H1 (cell line): ENCODE results near the gene URB2. TPM values are rescaled to one million over a fixed set of nuclear protein-coding genes. Genes with fewer than 3 reads are reported as not detected.

Source experiments
- CTCF ChIA-PET: fragments of 300-600 bp; sonication (Branson Sonifier 250); formaldehyde crosslinking; loops from one replicate; lab custom pipeline; 2021; ENCODE audit not compliant: partially characterized antibody; lab: Charles Lee
- POLR2A ChIA-PET: fragments of 300-600 bp; sonication (Branson Sonifier 250); formaldehyde crosslinking; loops from one replicate; lab custom pipeline; 2021; ENCODE audit warnings: inconsistent platforms; ENCODE audit not compliant: partially characterized antibody; lab: Charles Lee
- DNase-seq, 2 experiments: peaks; one replicate each; pipeline versions ENCODE4 v3.0.0 to v3.0.0-alpha.2; 2010 to 2022; ENCODE audit warnings: low spot score in 2 of 2, low read depth in 1 of 2, mixed read lengths in 1 of 2
- FAIRE-seq: peaks from 2 replicates; lab custom pipeline; 2011; peaks lifted over from hg19 to GRCh38; lab: Jason Lieb, UNC
- H2AFZ ChIP-seq: 2 replicates; pipeline ENCODE4 v1.8.1; 2012; ENCODE audit warnings: low read length, inconsistent platforms
- H2AK5ac ChIP-seq: 2 replicates; pipeline ENCODE4 v1.6.1; 2013; ENCODE audit warnings: low read depth, low read length
- H2BK120ac ChIP-seq: replicated peaks from 2 replicates; pipeline ENCODE3; 2013; ENCODE audit warnings: low read depth, low read length, inconsistent platforms
- H2BK12ac ChIP-seq: 2 replicates; pipeline ENCODE4 v1.6.1; 2013; ENCODE audit warnings: low read depth, low read length
- H2BK15ac ChIP-seq: 2 replicates; pipeline ENCODE4 v1.6.1; 2013; ENCODE audit warnings: low read length
- H2BK20ac ChIP-seq: 2 replicates; pipeline ENCODE4 v1.6.1; 2013; ENCODE audit warnings: low read length
- H2BK5ac ChIP-seq: 2 replicates; pipeline ENCODE4 v1.6.1; 2013; ENCODE audit warnings: low read depth, low read length
- H3K14ac ChIP-seq: 2 replicates; pipeline ENCODE4 v1.6.1; 2013; ENCODE audit warnings: inconsistent platforms; ENCODE audit not compliant: insufficient read length
- H3K18ac ChIP-seq: 2 replicates; pipeline ENCODE4 v1.6.1; 2013; ENCODE audit warnings: low read length; ENCODE audit errors: extremely low read depth
- H3K23ac ChIP-seq: 2 replicates; pipeline ENCODE4 v1.6.1; 2013; ENCODE audit warnings: inconsistent platforms; ENCODE audit not compliant: insufficient read length
- H3K23me2 ChIP-seq: 2 replicates; pipeline ENCODE4 v1.6.1; 2013; ENCODE audit warnings: low read depth, low read length
- H3K27ac ChIP-seq: 2 replicates; pipeline ENCODE4 v1.6.1; 2011; ENCODE audit warnings: low read depth, low read length, inconsistent platforms
- H3K27me3 ChIP-seq, 4 experiments: replicated peaks in 1 of 4; 1 replicate in 1 of 4; 2 replicates in 3 of 4; pipeline versions ENCODE4 v1.6.1 to v1.8.1; 2011 to 2013; ENCODE audit warnings: low read length in 3 of 4, mild to moderate bottlenecking in 3 of 4, inconsistent platforms in 2 of 4, mixed read lengths in 2 of 4, moderate library complexity in 1 of 4; ENCODE audit not compliant: control insufficient read depth in 3 of 4, insufficient read depth in 3 of 4; ENCODE audit errors: extremely low read depth in 1 of 4
- H3K36me3 ChIP-seq, 4 experiments: 2 replicates each; pipeline versions ENCODE4 v1.6.1 to v1.8.1; 2011 to 2013; ENCODE audit warnings: mild to moderate bottlenecking in 4 of 4, low read length in 3 of 4, moderate library complexity in 2 of 4, control low read depth in 1 of 4, inconsistent platforms in 1 of 4; ENCODE audit not compliant: insufficient read depth in 4 of 4, control insufficient read depth in 2 of 4
- H3K4ac ChIP-seq: replicated peaks from 2 replicates; pipeline ENCODE3; 2013; ENCODE audit warnings: low read length, low read depth, mixed read lengths, inconsistent platforms; ENCODE audit not compliant: insufficient read length
- H3K4me1 ChIP-seq, 4 experiments: replicated peaks in 1 of 4; 1 replicate in 1 of 4; 2 replicates in 3 of 4; pipeline versions ENCODE4 v1.6.1 to v1.8.1; 2011 to 2013; ENCODE audit warnings: low read length in 3 of 4, inconsistent platforms in 2 of 4, mixed read lengths in 1 of 4; ENCODE audit not compliant: insufficient read depth in 4 of 4, control insufficient read depth in 3 of 4
- H3K4me2 ChIP-seq, 2 experiments: 2 replicates each; pipeline versions ENCODE4 v1.6.1 to v1.8.1; 2011 to 2013; ENCODE audit warnings: low read depth in 2 of 2, low read length in 2 of 2, control low read depth in 1 of 2, inconsistent platforms in 1 of 2, mild to moderate bottlenecking in 1 of 2; ENCODE audit not compliant: insufficient read depth in 1 of 2
- H3K4me3 ChIP-seq, 4 experiments: fragments of 200-600, 300-600 bp in 1 of 4; sonication (generic), shearing (Covaris generic), sonication (Bioruptor Twin) in 1 of 4; 2 replicates each; pipeline versions ENCODE4 v1.5.1 to v1.8.1; 2011 to 2016; ENCODE audit warnings: low read length in 4 of 4, low read depth in 3 of 4, control low read depth in 2 of 4, inconsistent platforms in 2 of 4, mild to moderate bottlenecking in 2 of 4, mixed read lengths in 1 of 4, moderate library complexity in 1 of 4; ENCODE audit not compliant: insufficient read depth in 2 of 4; ENCODE audit errors: extremely low read depth in 1 of 4
- H3K56ac ChIP-seq: replicated peaks from 2 replicates; pipeline ENCODE3; 2013; ENCODE audit warnings: low read depth, mild to moderate bottlenecking, mixed read lengths, low read length, inconsistent platforms; ENCODE audit not compliant: insufficient read length
- H3K79me1 ChIP-seq: 2 replicates; pipeline ENCODE4 v1.6.1; 2013; ENCODE audit warnings: low read depth, low read length, control low read depth
- H3K79me2 ChIP-seq, 2 experiments: 2 replicates each; pipeline versions ENCODE4 v1.6.1 to v1.8.1; 2012 to 2013; ENCODE audit warnings: low read length in 2 of 2, mild to moderate bottlenecking in 2 of 2, inconsistent platforms in 1 of 2; ENCODE audit not compliant: insufficient read depth in 2 of 2, control insufficient read depth in 1 of 2
- H3K9ac ChIP-seq, 4 experiments: replicated peaks in 1 of 4; 1 replicate in 1 of 4; 2 replicates in 3 of 4; pipeline versions ENCODE4 v1.6.1 to v1.8.1; 2011 to 2013; ENCODE audit warnings: low read depth in 3 of 4, low read length in 3 of 4, control low read depth in 2 of 4, mild to moderate bottlenecking in 2 of 4, moderate library complexity in 2 of 4, inconsistent platforms in 1 of 4; ENCODE audit errors: extremely low read depth in 1 of 4
- H3K9me3 ChIP-seq, 2 experiments: 2 replicates each; pipeline versions ENCODE4 v1.6.1 to v1.8.1; 2012 to 2013; ENCODE audit warnings: mild to moderate bottlenecking in 2 of 2, moderate library complexity in 2 of 2, control low read depth in 1 of 2, inconsistent platforms in 1 of 2, low read depth in 1 of 2, low read length in 1 of 2, mixed read lengths in 1 of 2; ENCODE audit not compliant: insufficient read depth in 2 of 2
- H4K20me1 ChIP-seq, 2 experiments: replicated peaks in 1 of 2; 2 replicates each; pipeline versions ENCODE3 to v1.8.1; 2011 to 2013; ENCODE audit warnings: inconsistent platforms in 2 of 2, low read length in 2 of 2, mild to moderate bottlenecking in 1 of 2; ENCODE audit not compliant: insufficient read depth in 2 of 2, control insufficient read depth in 1 of 2
- H4K5ac ChIP-seq: 2 replicates; pipeline ENCODE4 v1.6.1; 2013; ENCODE audit warnings: low read length, low read depth, mixed read lengths, inconsistent platforms; ENCODE audit not compliant: insufficient read length
- H4K8ac ChIP-seq: 2 replicates; pipeline ENCODE4 v1.8.0; 2013; ENCODE audit warnings: mild to moderate bottlenecking, moderate library complexity, low read length, inconsistent platforms; ENCODE audit not compliant: insufficient read depth; ENCODE audit errors: extremely low read depth
- H4K91ac ChIP-seq: replicated peaks from 2 replicates; pipeline ENCODE3; 2013; ENCODE audit warnings: low read length, mixed read lengths, inconsistent platforms; ENCODE audit not compliant: insufficient read length
- JUND ChIP-seq: IDR thresholded peaks from 2 replicates; pipeline ENCODE4 v1.6.1; 2011; ENCODE audit warnings: mild to moderate bottlenecking, improper control_type of control experiment, low read length
- TAF7 ChIP-seq: optimal IDR thresholded peaks from 2 replicates; pipeline ENCODE3; 2011; ENCODE audit warnings: low read depth, mild to moderate bottlenecking, inconsistent platforms, low read length, moderate library complexity, borderline replicate concordance
- WGBS, 2 experiments: shearing (Covaris generic) in 1 of 2; methylation state at CpG; one replicate each; pipeline versions ENCODE4 v1.1.6 to v1.1.7; 2013 to 2015; ENCODE audit warnings: low lambda C conversion rate in 2 of 2, mixed read lengths in 2 of 2, inconsistent platforms in 1 of 2, low coverage in 1 of 2, missing lambda C conversion rate in 1 of 2; ENCODE audit not compliant: insufficient replicate concordance in 2 of 2, insufficient coverage in 1 of 2, insufficient read length in 1 of 2; ENCODE audit errors: extremely low coverage in 1 of 2, missing lambda C conversion rate in 1 of 2; 5-methylcytosine and 5-hydroxymethylcytosine counted together
- polyA plus RNA-seq, 7 experiments: library from polyadenylated mRNA; depleted of rRNA in 3 of 7; stranded (reverse) in 5 of 7; unstranded in 2 of 7; fragments of >200 nt in 5 of 7; fragments of 200-250 nt in 2 of 7; gene quantifications; 1 replicate in 5 of 7; 2 replicates in 1 of 7; 4 replicates in 1 of 7; pipeline versions ENCODE4 v1.2.1 to v1.2.3, GENCODE V29; 2011 to 2013; ENCODE audit warnings: missing spikeins in 2 of 7, mixed read lengths in 2 of 7
- total RNA-seq: library from RNA; stranded (reverse); fragmentation: NEBNext Ultra II Directional; extraction: Animal tissue kit (Norgen Biotek cat#: 25700); gene quantifications from 2 replicates; pipeline ENCODE4 v1.2.1, GENCODE V29; 2021

URB2 gene
- total and polyA plus RNA-seq, 2 of the 8 experiments (the other 6 are each of a cell fraction or from before 2014, with no cell fraction given), result 13.7 to 33.0 TPM

- peaks cover 0 to 28% (median 13%) of the 10 kb centered on the region in 4 experiments; a peak in 6 of 8 replicates for H3K36me3 ChIP-seq
- no peak for DNase-seq
These were observed 22.6 kb upstream of the URB2 start for GRCh38 chr1:229603371-229604005.

More at GRCh38 chr1:229603371-229604005, 22.6 kb upstream of the URB2 start:
- Histone ChIP-seq H2BK12ac (no peak overlapping the region), H3K14ac (no peak overlapping the region), H2BK5ac (no peak overlapping the region), H2BK15ac (no peak overlapping the region), H4K8ac (no peak overlapping the region), H3K27me3 (no peaks in the 10 kb centered on the region), H3K18ac (no peak overlapping the region), H3K23me2 (no peaks in the 10 kb centered on the region), H3K27ac (no peak overlapping the region), H3K4me1 (peaks cover 0 to 6% (median 2%) of the 10 kb centered on the region in 4 experiments; a peak in 2 of 7 replicates), H2BK120ac (no peak overlapping the region), H4K5ac (no peak overlapping the region), H3K4me2 (no peak overlapping the region), H2AFZ (no peak overlapping the region), H2BK20ac (no peak overlapping the region), H2AK5ac (no peak overlapping the region), H3K56ac (no peak overlapping the region), H4K20me1 (no peaks in the 10 kb centered on the region), H3K79me2 (0 out of 4 replicates have a peak, but pooled peaks cover 0 to 3% of the 10 kb centered on the region in 2 experiments), H3K4me3 (no peak overlapping the region), H4K91ac (no peak overlapping the region), H3K4ac (no peak overlapping the region), H3K9ac (no peak overlapping the region), H3K23ac (no peak overlapping the region), H3K9me3 (no peaks in the 10 kb centered on the region), H3K79me1 (no peaks in the 10 kb centered on the region)
- ChIA-PET CTCF (no interaction called here), POLR2A (interaction anchor here (1.1 kb wide), 1 partner anchor 27 kb away, joined by 3 read pairs; no protein-coding TSS in a partner anchor)
- no peak for TF ChIP-seq TAF7
- TF ChIP-seq JUND, result no peak
- 92% methylated on average over 7 of the region's 7 CpGs; no CpG with 5 or more reads in 1 of the 2 experiments for WGBS, 2 experiments
- FAIRE-seq, result no peak
